IMR-90 (cell line): ENCODE measurements around the gene CCDC18. TPM values are rescaled to one million over a fixed set of nuclear protein-coding genes. Genes with fewer than 3 reads are reported as not detected.

Source experiments
- ATAC-seq: fragments of 200-7000 bp; cut with Tn5 transposase; 2 replicates; pipeline ENCODE4 v1.9.1; 2020; ENCODE audit warnings: low read depth, mild to moderate bottlenecking, moderate library complexity
- BruUV-seq: library from RNA; stranded (reverse); fragments of 400-500 nt; replicated peaks from 2 replicates; lab custom pipeline; 2021; lab: Mats Ljungman, UMichigan
- CTCF ChIA-PET: fragments of 300-600 bp; formaldehyde crosslinking; extraction: SDS; loops from one replicate; lab custom pipeline; 2021; ENCODE audit warnings: antibody characterized with exemption; lab: Yijun Ruan, JAX
- POLR2A ChIA-PET: fragments of 300-600 bp; sonication (Branson Sonifier 250); formaldehyde crosslinking; loops from one replicate; lab custom pipeline; 2022; ENCODE audit warnings: antibody characterized with exemption; ENCODE audit not compliant: unreplicated experiment; lab: Charles Lee
- DNase-seq: peaks from one replicate; pipeline ENCODE4 v3.0.0; 2013
- H2AFZ ChIP-seq: replicated peaks from 2 replicates; pipeline ENCODE3; 2013; ENCODE audit warnings: low read length, mild to moderate bottlenecking; ENCODE audit not compliant: poor library complexity
- H2AK5ac ChIP-seq: 2 replicates; pipeline ENCODE4 v1.6.1; 2013; ENCODE audit warnings: low read depth, low read length, inconsistent platforms
- H2AK9ac ChIP-seq: replicated peaks from 2 replicates; pipeline ENCODE3; 2013; ENCODE audit warnings: mild to moderate bottlenecking, low read depth, low read length, moderate library complexity; ENCODE audit not compliant: poor library complexity
- H2BK120ac ChIP-seq: 2 replicates; pipeline ENCODE4 v1.6.1; 2013; ENCODE audit warnings: low read depth, low read length, inconsistent platforms
- H2BK15ac ChIP-seq: 3 replicates; pipeline ENCODE4 v1.6.1; 2013; ENCODE audit warnings: low read depth, low read length, inconsistent platforms
- H2BK20ac ChIP-seq: 2 replicates; pipeline ENCODE4 v1.6.1; 2013; ENCODE audit warnings: low read depth, mild to moderate bottlenecking, inconsistent platforms, low read length, moderate library complexity
- H2BK5ac ChIP-seq: 2 replicates; pipeline ENCODE4 v1.6.1; 2013; ENCODE audit warnings: mild to moderate bottlenecking, low read depth, low read length, inconsistent platforms; ENCODE audit not compliant: poor library complexity, severe bottlenecking
- H3K14ac ChIP-seq: replicated peaks from 2 replicates; pipeline ENCODE4 v1.6.1; 2013; ENCODE audit warnings: low read depth, low read length, inconsistent platforms
- H3K18ac ChIP-seq: 2 replicates; pipeline ENCODE4 v1.6.1; 2013; ENCODE audit warnings: low read depth, low read length, control low read depth
- H3K23ac ChIP-seq: 2 replicates; pipeline ENCODE4 v1.6.1; 2013; ENCODE audit warnings: low read depth, low read length, inconsistent platforms
- H3K27ac ChIP-seq: 2 replicates; pipeline ENCODE4 v1.5.1; 2013; ENCODE audit warnings: mild to moderate bottlenecking, control low read depth, low read length; ENCODE audit not compliant: insufficient read depth
- H3K27me3 ChIP-seq: 2 replicates; pipeline ENCODE4 v1.6.1; 2013; ENCODE audit warnings: low read length; ENCODE audit not compliant: control insufficient read depth, insufficient read depth
- H3K36me3 ChIP-seq: 2 replicates; pipeline ENCODE4 v1.6.1; 2013; ENCODE audit warnings: low read length, mixed read lengths; ENCODE audit not compliant: control insufficient read depth, insufficient read depth
- H3K4ac ChIP-seq: 2 replicates; pipeline ENCODE4 v1.6.1; 2013; ENCODE audit warnings: low read depth, low read length, inconsistent platforms
- H3K4me1 ChIP-seq: 2 replicates; pipeline ENCODE4 v1.6.1; 2013; ENCODE audit warnings: low read length, mixed read lengths; ENCODE audit not compliant: control insufficient read depth, insufficient read depth
- H3K4me2 ChIP-seq: 2 replicates; pipeline ENCODE4 v1.6.1; 2013; ENCODE audit warnings: low read depth, mild to moderate bottlenecking, control low read depth, low read length, moderate library complexity
- H3K4me3 ChIP-seq: 2 replicates; pipeline ENCODE4 v1.5.1; 2013; ENCODE audit warnings: low read depth, mild to moderate bottlenecking, control low read depth, low read length, moderate library complexity; ENCODE audit not compliant: insufficient read depth
- H3K56ac ChIP-seq: 2 replicates; pipeline ENCODE4 v1.6.1; 2013; ENCODE audit warnings: low read length, inconsistent platforms; ENCODE audit not compliant: insufficient read depth; ENCODE audit errors: extremely low read depth
- H3K79me1 ChIP-seq, 2 experiments: 2 replicates each; pipeline ENCODE4 v1.6.1; 2013; ENCODE audit warnings: low read length in 2 of 2, inconsistent platforms in 1 of 2, low read depth in 1 of 2
- H3K9ac ChIP-seq: 2 replicates; pipeline ENCODE4 v1.6.1; 2013; ENCODE audit warnings: low read depth, low read length, control low read depth
- H3K9me1 ChIP-seq: 2 replicates; pipeline ENCODE4 v1.6.1; 2013; ENCODE audit warnings: low read length, inconsistent platforms; ENCODE audit not compliant: insufficient read depth
- H3K9me3 ChIP-seq: 2 replicates; pipeline ENCODE4 v1.6.1; 2013; ENCODE audit warnings: low read length; ENCODE audit not compliant: control insufficient read depth, insufficient read depth
- H4K20me1 ChIP-seq: 2 replicates; pipeline ENCODE4 v1.6.1; 2013; ENCODE audit warnings: low read length, inconsistent platforms; ENCODE audit not compliant: insufficient read depth
- H4K5ac ChIP-seq: 2 replicates; pipeline ENCODE4 v1.6.1; 2013; ENCODE audit warnings: mild to moderate bottlenecking, low read depth, low read length, control low read depth
- H4K8ac ChIP-seq, 2 experiments: 2 replicates each; pipeline ENCODE4 v1.6.1; 2013; ENCODE audit warnings: low read depth in 2 of 2, low read length in 2 of 2, control low read depth in 1 of 2, inconsistent platforms in 1 of 2
- H4K91ac ChIP-seq: 2 replicates; pipeline ENCODE4 v1.6.1; 2013; ENCODE audit warnings: low read depth, low read length, inconsistent platforms; ENCODE audit not compliant: insufficient read depth
- BHLHE40 ChIP-seq: fragments of 150-350 bp; IDR thresholded peaks from 2 replicates; pipeline ENCODE4 v1.6.1; 2016; ENCODE audit warnings: mild to moderate bottlenecking, low read depth, low read length
- CEBPB ChIP-seq: IDR thresholded peaks from 2 replicates; pipeline ENCODE4 v1.6.1; 2012; ENCODE audit warnings: low read depth, low read length, improper control_type of control experiment
- CHD1 ChIP-seq: IDR thresholded peaks from 2 replicates; pipeline ENCODE4 v1.6.1; 2012; ENCODE audit warnings: low read depth, low read length, improper control_type of control experiment
- CTCF ChIP-seq: conservative IDR thresholded peaks from 2 replicates; pipeline ENCODE4 v1.5.1; 2012; ENCODE audit warnings: mild to moderate bottlenecking, low read depth, low read length, improper control_type of control experiment
- ELK1 ChIP-seq: fragments of 150-350 bp; IDR thresholded peaks from 2 replicates; pipeline ENCODE4 v1.6.1; 2016; ENCODE audit warnings: low read depth, mild to moderate bottlenecking, low read length, moderate library complexity, borderline replicate concordance
- FOS ChIP-seq: fragments of 150-350 bp; IDR thresholded peaks from 2 replicates; pipeline ENCODE4 v1.6.1; 2016; ENCODE audit warnings: low read depth, low read length
- MAFK ChIP-seq: IDR thresholded peaks from 2 replicates; pipeline ENCODE4 v1.6.1; 2012; ENCODE audit warnings: low read depth, low read length, improper control_type of control experiment
- MAZ ChIP-seq: IDR thresholded peaks from 2 replicates; pipeline ENCODE4 v1.6.1; 2012; ENCODE audit warnings: low read depth, mild to moderate bottlenecking, low read length, improper control_type of control experiment, moderate library complexity, borderline replicate concordance
- NFE2L2 ChIP-seq: fragments of 150-350 bp; IDR thresholded peaks from 2 replicates; pipeline ENCODE4 v1.6.1; 2016; ENCODE audit warnings: low read depth, mild to moderate bottlenecking, low read length
- POLR2A ChIP-seq: IDR thresholded peaks from 2 replicates; pipeline ENCODE4 v1.6.1; 2012; ENCODE audit warnings: mild to moderate bottlenecking, low read depth, low read length
- RAD21 ChIP-seq: IDR thresholded peaks from 2 replicates; pipeline ENCODE4 v1.6.1; 2012; ENCODE audit warnings: low read length, improper control_type of control experiment
- RCOR1 ChIP-seq: IDR thresholded peaks from 2 replicates; pipeline ENCODE4 v1.6.1; 2012; ENCODE audit warnings: mild to moderate bottlenecking, low read length, improper control_type of control experiment; ENCODE audit not compliant: insufficient replicate concordance
- RFX5 ChIP-seq: IDR thresholded peaks from 2 replicates; pipeline ENCODE4 v1.8.0; 2012; ENCODE audit warnings: low read depth, mild to moderate bottlenecking, low read length, moderate library complexity
- SMC3 ChIP-seq: fragments of 150-350 bp; IDR thresholded peaks from 2 replicates; pipeline ENCODE4 v1.6.1; 2016; ENCODE audit warnings: low read depth, mild to moderate bottlenecking, antibody characterized with exemption, low read length, moderate library complexity
- USF2 ChIP-seq: fragments of 150-350 bp; IDR thresholded peaks from 2 replicates; pipeline ENCODE4 v1.6.1; 2017; ENCODE audit warnings: mild to moderate bottlenecking, antibody characterized with exemption, low read length, low read depth
- WGBS, 2 experiments: methylation state at CpG; one replicate each; pipeline versions ENCODE4 v1.1.5 to v1.1.7; 2013; ENCODE audit warnings: missing lambda C conversion rate in 2 of 2; ENCODE audit not compliant: insufficient read length in 1 of 2; ENCODE audit errors: extremely low coverage in 2 of 2; 5-methylcytosine and 5-hydroxymethylcytosine counted together
- dilution Hi-C: fragments of 300-500 bp; cut with HindIII; formaldehyde crosslinking; loops from one replicate; pipeline ENCODE4 v1.14.3; 2018; ENCODE audit warnings: low sequenced_read_pairs; ENCODE audit not compliant: unreplicated experiment
- in situ Hi-C: fragments of 300-500 bp; cut with MboI; formaldehyde crosslinking; loops from 3 replicates; pipeline ENCODE4 v1.14.3; 2019; ENCODE audit warnings: low sequenced_read_pairs, inconsistent platforms, mixed read lengths
- intact Hi-C: fragments of 100-400 bp; cut with micrococcal nuclease; formaldehyde crosslinking; loops from 2 replicates; pipeline ENCODE4 v1.10.0; 2022
- polyA plus RNA-seq, 3 experiments: library from polyadenylated mRNA; depleted of rRNA; stranded (reverse); fragments of >200 nt; gene quantifications; 2 replicates each; pipeline ENCODE4 v1.2.3, GENCODE V29; 2012; ENCODE audit warnings: low replicate concordance in 1 of 3
- total RNA-seq: library from RNA; depleted of rRNA; stranded (reverse); fragments of >200 nt; gene quantifications from 2 replicates; pipeline ENCODE4 v1.2.3, GENCODE V29; 2012

The CCDC18 gene
- total and polyA plus RNA-seq, 2 of the 4 experiments (the other 2 are of a cell fraction): 5.5 to 7.3 TPM

GRCh38 chr1:93321720-93322119, 141.2 kb downstream of the CCDC18 start:
- H4K5ac ChIP-seq: no peak overlapping the region
- no peak overlapping the region for H3K9ac ChIP-seq
- in situ Hi-C loops (no loop called here), intact Hi-C loops (no loop called here), dilution Hi-C loops (no loop called here)
- H4K91ac ChIP-seq: no peak overlapping the region
- no peak overlapping the region for H3K4ac ChIP-seq
- ATAC-seq (no peak), DNase-seq (no peak)
- H3K56ac ChIP-seq: no peak overlapping the region
- H3K4me2 ChIP-seq: no peak overlapping the region
- no peak overlapping the region for H2AFZ ChIP-seq
- WGBS, 2 experiments: no CpG with 5 or more reads among the region's 1 CpG
- H3K4me1 ChIP-seq: peaks cover 3% of the 10 kb centered on the region; the same call in 1 of the 2 replicates
- no peaks in the 10 kb centered on the region for H3K36me3 ChIP-seq
- H3K14ac ChIP-seq: no peak overlapping the region
- no peaks in the 10 kb centered on the region for H4K20me1 ChIP-seq
- H3K18ac ChIP-seq: no peak overlapping the region
- H3K4me3 ChIP-seq: no peak overlapping the region
- H3K79me1 ChIP-seq: no peaks in the 10 kb centered on the region
- H4K8ac ChIP-seq: no peak overlapping the region
- no peak overlapping the region for H2BK20ac ChIP-seq
- H3K9me1 ChIP-seq: no peaks in the 10 kb centered on the region
- H3K23ac ChIP-seq: no peak overlapping the region
- no peaks in the 10 kb centered on the region for H3K9me3 ChIP-seq
- TF ChIP-seq BHLHE40 (no peak), SMC3 (no peak), ELK1 (no peak), CTCF (no peak), MAFK (no peak), USF2 (no peak), MAZ (no peak), POLR2A (no peak), FOS (no peak), RFX5 (no peak), RAD21 (no peak), CHD1 (no peak), RCOR1 (no peak), CEBPB (no peak), NFE2L2 (no peak)
- H2BK120ac ChIP-seq: no peak overlapping the region
- ChIA-PET POLR2A (no interaction called here), CTCF (no interaction called here)
- no peaks in the 10 kb centered on the region for H3K27me3 ChIP-seq
- no TSS peak for BruUV-seq
- H2AK5ac ChIP-seq: no peak overlapping the region
- no peak overlapping the region for H2AK9ac ChIP-seq
- H2BK5ac ChIP-seq: no peak overlapping the region
- no peak overlapping the region for H3K27ac ChIP-seq
- no peak overlapping the region for H2BK15ac ChIP-seq
